NCI-H2029 treated with DMSO at 0.1 percent for 48 hours (cell line): Measurements from ENCODE around the gene CBR4.
"Not testable (repeated sequence)": the region's sequence is repeated elsewhere in the genome, so short reads cannot be mapped to it uniquely, and the experiment has no call there.

Source experiments
- DNase-seq: peaks from one replicate; lab custom pipeline; 2025; lab: John Stamatoyannopoulos, UW

CBR4 gene

GRCh38 chr4:168993714-168994510 is 16.1 kb downstream of the CBR4 start:
- DNase-seq, result no peak

GRCh38 chr4:168992952-168993482 is 17.0 kb downstream of the CBR4 start:
- DNase-seq, result not testable (repeated sequence)

- no peak for DNase-seq
Observed at GRCh38 chr4:168981942-168982341, 28.1 kb downstream of the CBR4 start.

GRCh38 chr4:168981460-168981859 is 28.6 kb downstream of the CBR4 start:
- DNase-seq, result no peak

GRCh38 chr4:168979338-168979737 is 30.7 kb downstream of the CBR4 start:
- DNase-seq, result no peak

GRCh38 chr4:168978001-168978700 is 31.9 kb downstream of the CBR4 start:
- no peak for DNase-seq

- no peak for DNase-seq
Observed at GRCh38 chr4:168972596-168972995, 37.5 kb downstream of the CBR4 start.

GRCh38 chr4:168960716-168961115 is 49.3 kb downstream of the CBR4 start:
- no peak for DNase-seq

- DNase-seq, result no peak
Observed at GRCh38 chr4:168955674-168956073, 54.4 kb downstream of the CBR4 start.

GRCh38 chr4:168952821-168953246 is 57.2 kb downstream of the CBR4 start:
- not testable (repeated sequence) for DNase-seq

- no peak for DNase-seq
Observed at GRCh38 chr4:168945291-168945690, 64.8 kb downstream of the CBR4 start.

GRCh38 chr4:168942985-168943384 is 67.1 kb downstream of the CBR4 start:
- DNase-seq, result no peak
